MV-4-11 (cell line): ENCODE results near the gene NTN4.
A peak's percentile ranks its signal among the peaks of the same experiment; 100 is the strongest.
"Not testable (repeated sequence)": the region's sequence is repeated elsewhere in the genome, so short reads cannot be mapped to it uniquely, and the experiment has no call there.

Source experiments
- DNase-seq: peaks from one replicate; lab custom pipeline; 2025; lab: John Stamatoyannopoulos, UW

Gene NTN4

GRCh38 chr12:95623554-95624170 is 166.9 kb downstream of the NTN4 start:
- DNase-seq, result no peak

DNA sequence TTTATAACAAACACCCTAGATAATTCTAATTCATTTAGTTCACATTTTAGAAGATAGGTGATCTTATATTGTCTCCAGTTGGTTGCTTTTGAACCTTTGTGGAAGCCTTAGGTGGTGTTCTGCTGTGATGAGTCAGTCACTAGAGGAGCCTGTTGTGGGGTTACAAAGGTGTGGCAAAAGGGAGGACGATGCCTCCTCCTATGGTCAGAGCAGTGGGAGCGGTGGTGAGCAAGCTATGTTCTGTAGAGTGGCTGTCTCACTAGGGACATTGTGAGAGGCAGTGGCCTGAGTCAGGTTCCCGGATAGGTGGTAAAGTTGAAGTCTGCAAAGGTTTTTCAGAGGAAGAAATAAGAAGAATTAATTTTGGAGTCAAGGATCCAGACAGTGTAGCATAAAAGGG is 167.7 kb downstream of the NTN4 start:
- no peak for DNase-seq

GRCh38 chr12:95621725-95622124 is 168.8 kb downstream of the NTN4 start:
- no peak for DNase-seq

GRCh38 chr12:95620171-95620570 is 170.4 kb downstream of the NTN4 start:
- DNase-seq, result no peak

DNA sequence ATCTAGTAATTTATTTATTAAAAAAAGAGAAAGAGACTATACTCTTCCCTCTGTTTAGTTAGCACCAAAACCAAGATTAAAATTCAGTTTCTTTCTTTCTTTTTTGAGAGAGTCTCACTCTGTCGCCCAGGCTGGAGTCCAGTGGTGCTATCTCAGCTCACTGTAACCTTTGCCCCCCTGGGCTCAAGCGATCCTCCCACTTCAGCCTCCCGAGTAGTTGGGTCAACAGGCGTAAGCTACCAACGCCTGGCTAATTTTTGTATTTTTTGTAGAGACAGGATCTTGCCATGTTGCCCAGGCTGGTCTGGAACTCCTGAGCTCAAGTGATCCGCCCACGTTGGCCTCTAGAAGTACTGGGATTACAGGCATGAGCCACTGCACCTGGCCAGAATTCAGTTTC is 174.1 kb downstream of the NTN4 start:
- not testable (repeated sequence) for DNase-seq

DNA sequence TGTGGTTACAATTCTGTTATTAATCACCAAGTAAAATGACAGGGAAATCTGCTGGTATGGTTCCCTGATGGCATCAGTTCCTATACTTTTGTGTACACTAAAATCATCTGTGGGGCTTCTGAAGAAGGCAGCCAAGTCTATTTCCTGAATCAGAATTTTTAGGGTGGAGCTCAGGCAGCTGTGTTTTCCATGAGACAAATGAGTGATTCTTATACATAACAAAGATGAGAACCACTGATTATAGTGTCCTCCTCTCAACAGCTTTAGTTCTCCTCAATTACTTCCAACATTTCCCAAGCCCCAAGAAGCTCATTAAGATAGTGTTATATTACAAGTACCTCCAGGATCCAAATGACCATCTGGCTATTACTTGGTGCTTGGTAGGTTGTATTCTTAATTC is 174.8 kb downstream of the NTN4 start:
- no peak for DNase-seq

GRCh38 chr12:95614390-95614982 is 176.1 kb downstream of the NTN4 start:
- DNase-seq, result no peak

DNA sequence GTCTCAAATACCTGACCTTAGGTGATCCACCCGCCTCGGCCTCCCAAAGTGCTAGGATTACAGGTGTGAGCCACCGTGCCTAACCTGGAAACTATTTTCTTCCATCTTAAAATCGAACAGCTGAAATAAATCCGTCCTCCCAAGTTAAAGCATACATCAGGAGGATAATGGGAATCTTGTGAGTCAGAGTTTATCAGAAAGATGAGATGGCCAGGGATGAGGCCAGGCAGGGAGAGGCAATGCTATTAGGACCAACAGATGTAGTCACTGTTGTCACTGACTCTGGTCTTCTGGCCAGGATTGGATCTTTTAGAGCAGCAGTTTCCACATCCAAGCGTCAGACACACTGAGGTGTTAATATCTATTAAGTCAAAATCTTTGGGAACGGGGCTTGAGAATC is 177.5 kb downstream of the NTN4 start:
- DNase-seq, result no peak

DNA sequence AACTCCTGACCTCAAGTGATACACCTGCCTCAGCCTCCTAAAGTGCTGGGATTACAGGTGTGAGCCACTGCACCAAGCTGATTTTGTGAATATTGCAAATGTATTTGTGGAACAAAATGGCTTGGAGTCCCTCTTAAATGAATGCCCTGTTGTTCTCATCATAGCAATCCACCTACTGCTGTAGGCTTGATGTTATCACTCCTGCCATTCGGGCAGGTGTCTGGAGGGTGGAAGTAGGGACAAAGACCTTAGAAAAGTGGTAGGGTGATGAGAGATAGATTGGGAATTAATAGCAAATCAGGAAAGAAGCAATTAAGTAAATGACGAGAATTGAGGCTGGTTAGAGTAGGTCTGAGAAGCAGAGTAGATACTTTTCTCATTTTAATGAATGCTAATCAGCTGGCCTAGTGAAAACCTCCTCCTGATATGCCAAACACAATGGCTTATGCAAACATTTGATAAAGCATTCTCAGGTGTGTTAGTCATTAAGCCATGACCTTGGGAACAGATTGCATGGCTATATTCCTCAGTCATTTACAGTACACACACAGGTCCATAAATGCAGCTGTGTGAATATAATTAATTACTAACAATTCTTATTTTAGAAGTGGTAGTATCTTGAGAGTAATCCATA is 178.8 kb downstream of the NTN4 start:
- DNase-seq, result no peak

DNA sequence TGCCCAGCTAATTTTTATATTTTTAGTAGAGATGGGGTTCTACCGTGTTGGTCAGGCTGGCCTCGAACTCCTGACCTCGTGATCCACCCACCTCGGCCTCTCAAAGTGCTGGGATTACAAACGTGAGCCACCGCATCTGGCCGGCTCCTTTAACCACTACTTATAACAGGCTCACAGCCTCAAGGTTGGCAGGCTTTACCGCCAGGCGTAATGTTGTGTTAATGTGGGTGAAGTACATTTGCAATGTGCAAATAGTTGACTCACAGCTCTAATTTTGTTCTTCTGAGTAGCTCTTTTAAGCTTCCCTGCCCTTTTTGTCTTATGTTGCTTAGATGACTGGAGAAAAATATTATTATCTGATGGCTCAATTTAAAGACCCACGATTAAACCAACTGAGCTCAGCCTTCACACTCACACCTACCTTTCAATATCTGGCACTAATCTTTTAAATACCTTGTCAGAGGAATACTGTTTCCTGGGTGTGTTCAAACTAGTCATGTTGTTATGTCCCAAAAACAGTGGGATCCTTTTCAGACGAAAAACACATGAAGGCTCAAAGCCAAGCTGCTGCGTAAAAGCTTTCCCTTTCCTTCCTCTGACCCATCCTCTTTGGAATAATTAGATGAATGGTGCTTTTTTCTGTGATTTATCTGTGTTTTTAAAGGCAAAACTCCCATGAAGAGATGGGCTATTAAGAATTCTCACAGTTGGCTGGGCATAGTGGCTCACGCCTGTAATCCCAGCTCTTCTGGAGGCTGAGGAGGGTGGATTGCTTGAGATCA is 182.1 kb downstream of the NTN4 start:
- DNase-seq, result peak; percentile 17
